HEK293T (cell line): ENCODE data around the gene DELE1.

Experiments
- BHLHE40 ChIP-seq: fragments of 450-650 bp; IDR thresholded peaks from 2 replicates; pipeline ENCODE4 v1.6.1; 2016; ENCODE audit warnings: mild to moderate bottlenecking, moderate library complexity, borderline replicate concordance
- FOXA1 ChIP-seq: fragments of 450-650 bp; IDR thresholded peaks from 2 replicates; pipeline ENCODE4 v1.6.1; 2016; ENCODE audit warnings: mild to moderate bottlenecking
- FOXK2 ChIP-seq: fragments of 450-650 bp; IDR thresholded peaks from 2 replicates; pipeline ENCODE4 v1.6.1; 2016; ENCODE audit warnings: mild to moderate bottlenecking
- FOXM1 ChIP-seq: fragments of 450-650 bp; IDR thresholded peaks from 2 replicates; pipeline ENCODE4 v1.6.1; 2017; ENCODE audit warnings: mild to moderate bottlenecking, borderline replicate concordance
- SP1 ChIP-seq: fragments of 450-650 bp; IDR thresholded peaks from 2 replicates; pipeline ENCODE4 v1.6.1; 2017
- TF ChIP-seq, protein P1 (sequence below): fragments of 450-650 bp; IDR thresholded peaks from 2 replicates; pipeline ENCODE4 v1.6.1; 2016

- TF ChIP-seq FOXM1: no peak
- no peak for TF ChIP-seq SP1
- TF ChIP-seq, protein P1, sequence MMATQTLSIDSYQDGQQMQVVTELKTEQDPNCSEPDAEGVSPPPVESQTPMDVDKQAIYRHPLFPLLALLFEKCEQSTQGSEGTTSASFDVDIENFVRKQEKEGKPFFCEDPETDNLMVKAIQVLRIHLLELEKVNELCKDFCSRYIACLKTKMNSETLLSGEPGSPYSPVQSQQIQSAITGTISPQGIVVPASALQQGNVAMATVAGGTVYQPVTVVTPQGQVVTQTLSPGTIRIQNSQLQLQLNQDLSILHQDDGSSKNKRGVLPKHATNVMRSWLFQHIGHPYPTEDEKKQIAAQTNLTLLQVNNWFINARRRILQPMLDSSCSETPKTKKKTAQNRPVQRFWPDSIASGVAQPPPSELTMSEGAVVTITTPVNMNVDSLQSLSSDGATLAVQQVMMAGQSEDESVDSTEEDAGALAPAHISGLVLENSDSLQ: no peak
- no peak for TF ChIP-seq FOXK2
- TF ChIP-seq BHLHE40: no peak
- TF ChIP-seq FOXA1: no peak
These were observed 27.7 kb downstream of the DELE1 start for GRCh38 chr5:141951332-141951781.
